Natural killer cell treated with Interleukin-12 subunit alpha and Interleukin-12 subunit beta and Interleukin-15 and Interleukin-18, amount 100 ng/mL, for 72 hours (primary cell): ENCODE measurements around the gene OR7G2. TPM values are rescaled to one million over a fixed set of nuclear protein-coding genes. Genes with fewer than 3 reads are reported as not detected.
"Not testable (repeated sequence)": the region's sequence is repeated elsewhere in the genome, so short reads cannot be mapped to it uniquely, and the experiment has no call there.

Experiments
- ATAC-seq, 2 donors: fragments of 150-1000 bp; cut with Tn5 transposase in 1 of 2; sonication (Bioruptor Pico), chemical (Tn5 transposase) in 1 of 2; 2 replicates each; pipeline ENCODE4 v1.10.0; 2021
- DNase-seq: peaks from one replicate; pipeline ENCODE4 v3.0.0; 2022; ENCODE audit warnings: low spot score
- H3K27ac Mint-ChIP-seq, 2 donors: 1 replicate in 1 of 2; 2 replicates in 1 of 2; pipeline ENCODE4 v1.8.0; 2022; ENCODE audit warnings: mixed read lengths in 2 of 2, mild to moderate bottlenecking in 1 of 2, moderate library complexity in 1 of 2
- H3K27me3 Mint-ChIP-seq, 2 donors: 1 replicate in 1 of 2; 2 replicates in 1 of 2; pipeline ENCODE4 v1.8.0; 2022; ENCODE audit warnings: mixed read lengths in 2 of 2
- H3K36me3 Mint-ChIP-seq: one replicate; pipeline ENCODE4 v1.8.0; 2022; ENCODE audit warnings: mixed read lengths
- H3K4me1 Mint-ChIP-seq, 2 donors: 1 replicate in 1 of 2; 2 replicates in 1 of 2; pipeline ENCODE4 v1.8.0; 2022; ENCODE audit warnings: low read depth in 2 of 2, mixed read lengths in 2 of 2, mild to moderate bottlenecking in 1 of 2
- H3K4me3 Mint-ChIP-seq: one replicate; pipeline ENCODE4 v1.8.0; 2022; ENCODE audit warnings: mixed read lengths
- H3K9me3 Mint-ChIP-seq: 2 replicates; pipeline ENCODE4 v1.8.0; 2022; ENCODE audit warnings: mixed read lengths
- total RNA-seq, 2 donors: library from RNA; stranded (reverse); gene quantifications; one replicate each; pipeline ENCODE4 v1.2.3, GENCODE V29; 2022

The OR7G2 gene
- total RNA-seq, 2 donors from 2014 or later: not detected

DNA sequence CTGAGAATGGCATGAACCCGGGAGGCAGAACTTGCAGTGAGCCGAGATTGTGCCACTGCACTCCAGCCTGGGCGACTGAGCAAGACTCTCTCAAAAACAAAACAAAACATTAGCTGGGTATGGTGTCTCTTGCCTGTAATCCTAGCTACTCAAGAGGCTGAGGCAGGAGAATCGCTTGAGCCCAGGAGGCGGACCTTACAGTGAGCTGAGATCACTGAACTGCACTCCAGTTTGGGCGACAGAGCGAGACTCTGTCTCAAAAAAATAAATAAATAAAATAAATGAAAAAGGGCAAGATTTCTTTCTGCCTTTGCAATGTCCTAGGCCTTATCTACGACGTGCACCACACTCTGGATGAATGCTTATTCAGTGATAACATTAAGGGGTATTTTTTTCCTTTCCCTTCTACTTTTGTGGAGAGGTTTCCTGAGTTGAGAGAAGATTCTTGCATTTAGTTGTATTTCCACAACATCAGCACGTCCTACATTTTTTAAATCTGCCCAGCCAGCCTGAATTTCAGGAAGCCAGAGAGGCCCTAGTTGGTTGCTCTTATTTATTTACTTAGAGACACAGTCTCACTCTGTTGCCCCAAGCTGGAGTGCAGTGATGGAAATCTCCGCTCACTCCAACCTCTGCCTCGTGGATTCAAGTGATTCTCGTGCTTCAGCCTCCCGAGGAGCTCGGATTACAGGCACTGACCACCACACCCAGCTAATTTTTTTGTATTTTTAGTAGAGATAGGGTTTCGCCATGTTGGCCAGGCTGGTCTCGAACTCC lies 46.5 kb downstream of the OR7G2 start:
- no peak for ATAC-seq
- Mint-ChIP-seq H3K9me3 (no peaks in the 10 kb centered on the region), H3K36me3 (no peaks in the 10 kb centered on the region)

DNA sequence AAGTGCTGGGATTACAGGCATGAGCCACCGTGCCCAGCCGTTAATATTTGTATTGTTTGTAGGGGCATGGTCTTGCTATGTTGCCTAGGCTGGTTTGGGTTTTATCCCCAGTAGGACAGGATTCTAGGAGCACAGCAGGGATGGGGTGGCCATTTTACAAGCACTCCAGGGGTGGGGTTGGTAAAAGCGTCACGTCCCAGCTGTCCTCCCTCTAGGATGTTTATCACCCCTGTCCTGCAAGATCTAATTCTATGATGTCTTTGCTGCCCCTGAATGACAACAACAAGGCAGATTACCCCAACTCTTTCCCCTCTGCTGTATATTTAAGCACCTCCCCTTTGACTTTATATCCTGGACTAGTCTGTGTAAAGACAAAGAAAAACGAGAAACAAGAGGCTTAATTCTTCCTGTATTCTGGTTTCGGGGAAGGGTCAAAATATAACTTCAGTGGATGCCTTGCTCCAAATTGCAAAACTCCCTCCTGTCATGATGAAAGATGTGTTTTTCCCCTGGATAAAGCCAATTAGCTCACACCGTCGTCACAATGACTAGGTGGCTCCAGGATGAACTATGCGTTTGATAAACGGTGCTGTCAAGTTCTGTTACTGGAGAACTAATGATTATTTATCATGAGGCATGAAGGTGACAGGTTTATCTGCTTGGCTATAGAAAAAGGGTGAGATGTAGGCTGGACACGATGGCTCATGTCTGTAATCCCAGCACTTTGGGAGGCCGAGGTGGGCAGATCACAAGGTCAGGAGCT lies 48.2 kb downstream of the OR7G2 start:
- ATAC-seq (no peak), DNase-seq (no peak)
- H3K27me3 Mint-ChIP-seq: peaks cover 4 to 11% of the 10 kb centered on the region in 2 donors
- no peaks in the 10 kb centered on the region for H3K4me1 Mint-ChIP-seq
- no peak overlapping the region for H3K4me3 Mint-ChIP-seq
- no peaks in the 10 kb centered on the region for H3K9me3 Mint-ChIP-seq
- H3K27ac Mint-ChIP-seq: no peak overlapping the region
- H3K36me3 Mint-ChIP-seq: no peaks in the 10 kb centered on the region

More for the DNA sequence above, 46.5 kb downstream of the OR7G2 start:
- H3K27me3 Mint-ChIP-seq: peaks cover 4 to 6% of the 10 kb centered on the region in 2 donors
- H3K27ac Mint-ChIP-seq: no peak overlapping the region
- H3K4me1 Mint-ChIP-seq: no peaks in the 10 kb centered on the region
- H3K4me3 Mint-ChIP-seq: no peak overlapping the region
- DNase-seq: no peak

DNA sequence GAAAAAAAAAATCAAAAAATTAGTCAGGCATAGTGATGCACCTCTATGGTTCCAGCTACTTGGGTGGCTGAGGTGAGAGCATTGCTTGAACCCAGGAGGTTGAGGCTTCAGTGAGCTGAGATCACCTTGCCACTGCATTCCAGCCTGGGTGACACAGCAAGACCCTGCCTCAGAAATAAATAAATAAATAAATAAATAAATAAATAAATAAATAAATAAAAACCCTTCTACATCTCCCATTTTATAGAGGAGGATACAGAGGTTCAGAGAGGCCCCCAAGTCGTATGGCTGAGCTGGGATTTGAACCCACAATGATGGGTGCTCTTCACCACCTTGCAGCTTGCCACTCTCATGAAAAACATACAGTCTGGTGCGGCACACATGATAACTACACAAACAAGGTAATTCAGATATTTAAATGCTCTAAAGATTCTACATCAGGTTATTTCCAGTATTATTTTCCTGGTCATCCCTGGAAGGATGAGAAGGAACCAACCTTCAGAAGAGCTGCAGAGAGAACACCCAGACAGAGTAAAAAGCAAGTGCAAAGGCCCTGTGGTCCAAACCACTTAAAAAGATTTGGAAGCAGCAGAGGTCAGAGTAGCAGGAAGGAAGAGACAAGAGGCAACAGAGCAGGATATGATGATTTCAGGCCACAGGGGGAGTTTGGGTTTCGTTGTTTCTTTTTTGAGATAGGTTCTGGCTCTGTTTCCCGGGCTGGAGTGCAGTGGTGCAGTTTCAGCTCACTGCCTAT lies 49.6 kb downstream of the OR7G2 start:
- no peak overlapping the region for H3K4me3 Mint-ChIP-seq
- no peak overlapping the region for H3K27ac Mint-ChIP-seq
- no peaks in the 10 kb centered on the region for H3K9me3 Mint-ChIP-seq
- DNase-seq (no peak), ATAC-seq (no peak)
- H3K36me3 Mint-ChIP-seq: no peaks in the 10 kb centered on the region
- peaks cover 4 to 9% of the 10 kb centered on the region in 2 donors for H3K27me3 Mint-ChIP-seq
- no peaks in the 10 kb centered on the region for H3K4me1 Mint-ChIP-seq

DNA sequence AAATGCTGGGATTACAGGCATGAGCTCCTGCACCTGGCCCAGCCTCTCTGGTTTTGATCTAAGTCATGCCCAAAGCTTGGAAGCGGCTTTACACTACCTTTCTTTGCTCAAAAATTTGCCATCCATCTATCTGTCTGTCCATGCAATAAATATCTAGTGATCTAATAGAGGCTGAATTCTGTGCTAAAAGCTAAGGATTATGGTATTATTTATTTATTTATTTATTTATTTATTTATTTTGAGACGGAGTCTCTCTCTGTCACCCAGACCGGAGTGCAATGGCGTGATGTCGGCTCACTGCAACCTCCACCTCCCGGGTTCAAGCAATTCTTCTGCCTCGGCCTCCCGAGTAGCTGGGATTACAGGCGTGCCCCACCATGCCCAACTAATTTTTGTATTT lies 51.1 kb downstream of the OR7G2 start:
- not testable (repeated sequence) for H3K4me3 Mint-ChIP-seq, H3K27me3 Mint-ChIP-seq, H3K9me3 Mint-ChIP-seq, DNase-seq, ATAC-seq, H3K27ac Mint-ChIP-seq, H3K4me1 Mint-ChIP-seq, H3K36me3 Mint-ChIP-seq

DNA sequence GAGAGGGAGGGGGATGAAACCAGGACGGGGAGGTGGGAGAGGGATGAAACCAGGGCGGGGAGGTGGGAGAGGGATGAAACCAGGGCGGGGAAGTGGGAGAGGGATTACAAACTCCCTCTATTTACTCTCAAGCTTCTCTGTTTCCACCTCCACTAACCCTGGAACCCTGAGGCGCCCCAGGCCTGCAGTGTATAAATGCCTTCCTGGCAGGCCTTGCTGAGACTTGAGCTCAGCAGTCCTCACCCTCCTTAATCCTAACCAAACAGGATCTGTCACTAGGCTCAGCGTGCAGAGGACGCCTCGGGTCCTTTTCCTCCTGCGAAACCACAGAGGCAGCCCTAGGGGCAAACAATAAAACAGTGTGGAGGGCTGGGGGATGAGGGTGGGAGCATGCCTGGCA lies 52.5 kb downstream of the OR7G2 start:
- H3K36me3 Mint-ChIP-seq: no peaks in the 10 kb centered on the region
- DNase-seq: no peak

DNA sequence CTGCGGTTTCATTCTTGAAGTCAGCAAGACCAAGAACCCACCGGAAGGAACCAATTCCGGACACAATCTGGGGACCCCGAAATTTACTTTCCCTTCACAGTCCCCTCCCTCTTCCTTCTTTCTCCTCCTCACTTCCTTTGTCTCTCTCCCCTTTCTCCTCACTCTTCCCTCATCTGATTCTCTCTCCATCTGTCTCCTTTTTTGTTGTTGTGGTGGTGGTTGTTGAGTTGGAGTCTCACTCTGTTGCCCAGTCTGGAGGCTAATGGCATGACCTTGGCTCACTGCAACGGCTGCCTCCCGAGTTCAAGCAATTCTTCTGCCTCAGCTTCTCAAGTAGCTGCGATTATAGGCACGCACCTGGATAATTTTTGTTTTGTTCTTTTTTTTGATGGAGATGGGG lies 53.1 kb downstream of the OR7G2 start:
- H3K9me3 Mint-ChIP-seq: no peaks in the 10 kb centered on the region

More for the DNA sequence above, 52.5 kb downstream of the OR7G2 start:
- Mint-ChIP-seq H3K27me3 (peaks cover 7% of the 10 kb centered on the region in 2 donors), H3K9me3 (no peaks in the 10 kb centered on the region), H3K4me3 (no peak overlapping the region), H3K27ac (no peak overlapping the region), H3K4me1 (no peaks in the 10 kb centered on the region)
- ATAC-seq: no peak

DNA sequence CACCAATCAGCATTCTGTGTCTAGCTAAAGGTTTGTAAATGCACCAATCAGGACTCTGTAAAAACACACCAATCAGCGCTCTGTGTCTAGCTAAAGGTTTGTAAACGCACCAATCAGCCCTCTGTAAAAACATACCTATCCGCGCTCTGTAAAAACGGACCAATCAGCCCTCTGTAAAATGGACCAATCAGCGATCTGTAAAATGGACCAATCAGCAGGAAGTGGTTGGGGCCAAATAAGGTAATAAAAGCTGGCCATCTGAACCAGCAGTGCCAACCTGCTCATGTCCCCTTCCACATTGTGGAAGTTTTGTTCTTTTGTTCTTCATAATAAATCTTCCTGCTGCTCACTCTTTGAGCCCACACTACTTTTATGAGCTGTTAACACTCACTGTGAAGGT lies 53.6 kb downstream of the OR7G2 start:
- not testable (repeated sequence) for H3K36me3 Mint-ChIP-seq, H3K4me3 Mint-ChIP-seq, H3K4me1 Mint-ChIP-seq, H3K9me3 Mint-ChIP-seq, H3K27ac Mint-ChIP-seq, H3K27me3 Mint-ChIP-seq, DNase-seq, ATAC-seq

More for the DNA sequence above, 53.1 kb downstream of the OR7G2 start:
- Mint-ChIP-seq H3K27me3 (peaks cover 7% of the 10 kb centered on the region in 2 donors), H3K4me1 (no peaks in the 10 kb centered on the region), H3K27ac (no peak overlapping the region), H3K4me3 (no peak overlapping the region), H3K36me3 (no peaks in the 10 kb centered on the region)
- no peak for DNase-seq
- ATAC-seq: no peak

DNA sequence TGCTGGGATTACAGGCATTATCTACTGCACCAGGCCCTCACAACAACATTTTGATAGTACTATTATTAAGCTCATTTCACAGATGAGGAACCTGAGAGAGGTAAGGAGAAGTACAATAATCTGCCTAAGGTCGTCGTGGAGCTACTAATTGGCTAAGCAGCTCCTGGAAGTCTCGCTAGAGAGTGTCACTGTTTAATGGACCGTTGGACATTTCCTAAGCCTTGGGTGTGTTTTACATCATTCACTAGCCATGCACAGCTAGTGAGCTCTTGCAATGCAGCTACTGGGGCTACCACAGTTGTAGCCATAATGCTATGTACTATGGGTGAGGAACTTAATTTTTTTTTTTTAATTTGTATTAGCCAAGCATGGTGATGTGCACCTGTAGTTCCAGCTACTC lies 54.4 kb downstream of the OR7G2 start:
- H3K4me3 Mint-ChIP-seq: no peak overlapping the region
- no peak for ATAC-seq

More for the DNA sequence above, 54.4 kb downstream of the OR7G2 start:
- DNase-seq: no peak
- Mint-ChIP-seq H3K36me3 (no peaks in the 10 kb centered on the region), H3K27ac (no peak overlapping the region), H3K9me3 (no peaks in the 10 kb centered on the region), H3K27me3 (peaks cover 6 to 7% of the 10 kb centered on the region in 2 donors), H3K4me1 (no peaks in the 10 kb centered on the region)

Other genes with a start within 250 kb of the OR7G2 start
- under 1 TPM in 1 of 2 donors, not detected in 1; 0.03 TPM for gene MUC16, start 97.1 kb downstream of the OR7G2 start, total RNA-seq
- gene OR1M1, start 20.4 kb downstream of the OR7G2 start, total RNA-seq: not detected
- not detected for gene OR7G1, start 8.3 kb upstream of the OR7G2 start, total RNA-seq
- not detected for gene OR7G3, start 19.5 kb upstream of the OR7G2 start, total RNA-seq
- gene ZNF317, start 32.9 kb upstream of the OR7G2 start, total RNA-seq: 10 to 100 TPM; 44.2 to 51.0 TPM
- not detected for gene OR7D2, start 71.5 kb upstream of the OR7G2 start, total RNA-seq
- not detected for gene OR7D4, start 112.1 kb upstream of the OR7G2 start, total RNA-seq
- gene OR7E24, start 143.5 kb upstream of the OR7G2 start, total RNA-seq: not detected
- gene ZNF699, start 202.4 kb upstream of the OR7G2 start, total RNA-seq: 1 to 10 TPM; 4.5 to 6.7 TPM
- gene ZNF559, start 216.7 kb upstream of the OR7G2 start, total RNA-seq: 10 to 100 TPM in 1 of 2 donors, 1 to 10 TPM in 1; 9.5 to 13.5 TPM